NB4 (cell line): Measurements from ENCODE around the gene IFNLR1.
"Not testable (repeated sequence)": the region's sequence is repeated elsewhere in the genome, so short reads cannot be mapped to it uniquely, and the experiment has no call there.

Experiments used
- DNase-seq: peaks from one replicate; pipeline ENCODE4 v3.0.0; 2010; ENCODE audit warnings: low read depth
- H3K4me3 ChIP-seq: one replicate; pipeline ENCODE4 v1.5.1; 2011; ENCODE audit warnings: mild to moderate bottlenecking, low read depth, low read length, moderate library complexity
- MYC ChIP-seq: IDR thresholded peaks from 2 replicates; pipeline ENCODE4 v1.6.1; 2011; ENCODE audit warnings: low read depth, low read length
- POLR2A ChIP-seq: IDR thresholded peaks from 2 replicates; pipeline ENCODE4 v1.6.1; 2011; ENCODE audit warnings: mild to moderate bottlenecking; ENCODE audit not compliant: insufficient read length; ENCODE audit errors: extremely low read depth
- TF ChIP-seq, protein P1 (sequence below): IDR thresholded peaks from 2 replicates; pipeline ENCODE4 v1.6.1; 2011; ENCODE audit warnings: low read depth, low read length
- TF ChIP-seq, protein P2 (sequence below): IDR thresholded peaks from one replicate; pipeline ENCODE4 v1.5.1; 2012; ENCODE audit warnings: low read depth, low read length

The IFNLR1 gene

DNA sequence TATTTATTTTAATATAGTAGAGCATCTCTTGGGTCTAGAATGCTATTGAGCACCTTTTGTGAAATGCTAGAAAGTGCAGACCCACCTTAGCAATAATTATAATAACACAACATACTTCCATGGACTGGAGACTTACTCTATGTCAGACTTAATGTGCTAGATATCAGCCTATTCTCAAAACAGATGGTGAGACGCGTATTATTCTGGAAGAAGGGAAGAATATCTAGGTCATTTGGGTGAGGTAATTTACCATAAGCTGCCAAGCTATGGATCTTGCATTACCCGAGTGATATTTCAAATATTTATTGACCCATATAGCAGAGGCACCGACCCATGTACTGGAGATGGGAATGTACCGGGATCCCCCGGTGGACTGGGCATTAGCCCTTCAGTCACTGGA is 20.6 kb upstream of the IFNLR1 start:
- TF ChIP-seq, protein P1, sequence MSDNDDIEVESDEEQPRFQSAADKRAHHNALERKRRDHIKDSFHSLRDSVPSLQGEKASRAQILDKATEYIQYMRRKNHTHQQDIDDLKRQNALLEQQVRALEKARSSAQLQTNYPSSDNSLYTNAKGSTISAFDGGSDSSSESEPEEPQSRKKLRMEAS, result no peak
- TF ChIP-seq, protein P2, sequence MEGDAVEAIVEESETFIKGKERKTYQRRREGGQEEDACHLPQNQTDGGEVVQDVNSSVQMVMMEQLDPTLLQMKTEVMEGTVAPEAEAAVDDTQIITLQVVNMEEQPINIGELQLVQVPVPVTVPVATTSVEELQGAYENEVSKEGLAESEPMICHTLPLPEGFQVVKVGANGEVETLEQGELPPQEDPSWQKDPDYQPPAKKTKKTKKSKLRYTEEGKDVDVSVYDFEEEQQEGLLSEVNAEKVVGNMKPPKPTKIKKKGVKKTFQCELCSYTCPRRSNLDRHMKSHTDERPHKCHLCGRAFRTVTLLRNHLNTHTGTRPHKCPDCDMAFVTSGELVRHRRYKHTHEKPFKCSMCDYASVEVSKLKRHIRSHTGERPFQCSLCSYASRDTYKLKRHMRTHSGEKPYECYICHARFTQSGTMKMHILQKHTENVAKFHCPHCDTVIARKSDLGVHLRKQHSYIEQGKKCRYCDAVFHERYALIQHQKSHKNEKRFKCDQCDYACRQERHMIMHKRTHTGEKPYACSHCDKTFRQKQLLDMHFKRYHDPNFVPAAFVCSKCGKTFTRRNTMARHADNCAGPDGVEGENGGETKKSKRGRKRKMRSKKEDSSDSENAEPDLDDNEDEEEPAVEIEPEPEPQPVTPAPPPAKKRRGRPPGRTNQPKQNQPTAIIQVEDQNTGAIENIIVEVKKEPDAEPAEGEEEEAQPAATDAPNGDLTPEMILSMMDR, result no peak
- TF ChIP-seq MYC (no peak), POLR2A (no peak)
- DNase-seq, result no peak
- no peak overlapping the region for H3K4me3 ChIP-seq

DNA sequence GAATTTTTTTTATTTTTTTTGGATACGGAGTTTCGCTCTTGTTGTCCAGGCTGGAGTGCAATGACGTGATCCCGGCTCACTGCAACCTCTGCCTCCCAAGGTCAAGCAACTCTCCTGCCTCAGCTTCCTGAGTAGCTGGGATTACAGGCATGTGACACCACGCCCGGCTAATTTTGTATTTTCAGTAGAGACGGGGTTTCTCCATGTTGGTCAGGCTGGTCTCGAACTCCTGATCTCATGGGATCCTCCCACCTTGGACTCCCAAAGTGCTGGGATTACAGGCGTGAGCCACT is 20.3 kb upstream of the IFNLR1 start:
- H3K4me3 ChIP-seq, DNase-seq: not testable (repeated sequence)

DNA sequence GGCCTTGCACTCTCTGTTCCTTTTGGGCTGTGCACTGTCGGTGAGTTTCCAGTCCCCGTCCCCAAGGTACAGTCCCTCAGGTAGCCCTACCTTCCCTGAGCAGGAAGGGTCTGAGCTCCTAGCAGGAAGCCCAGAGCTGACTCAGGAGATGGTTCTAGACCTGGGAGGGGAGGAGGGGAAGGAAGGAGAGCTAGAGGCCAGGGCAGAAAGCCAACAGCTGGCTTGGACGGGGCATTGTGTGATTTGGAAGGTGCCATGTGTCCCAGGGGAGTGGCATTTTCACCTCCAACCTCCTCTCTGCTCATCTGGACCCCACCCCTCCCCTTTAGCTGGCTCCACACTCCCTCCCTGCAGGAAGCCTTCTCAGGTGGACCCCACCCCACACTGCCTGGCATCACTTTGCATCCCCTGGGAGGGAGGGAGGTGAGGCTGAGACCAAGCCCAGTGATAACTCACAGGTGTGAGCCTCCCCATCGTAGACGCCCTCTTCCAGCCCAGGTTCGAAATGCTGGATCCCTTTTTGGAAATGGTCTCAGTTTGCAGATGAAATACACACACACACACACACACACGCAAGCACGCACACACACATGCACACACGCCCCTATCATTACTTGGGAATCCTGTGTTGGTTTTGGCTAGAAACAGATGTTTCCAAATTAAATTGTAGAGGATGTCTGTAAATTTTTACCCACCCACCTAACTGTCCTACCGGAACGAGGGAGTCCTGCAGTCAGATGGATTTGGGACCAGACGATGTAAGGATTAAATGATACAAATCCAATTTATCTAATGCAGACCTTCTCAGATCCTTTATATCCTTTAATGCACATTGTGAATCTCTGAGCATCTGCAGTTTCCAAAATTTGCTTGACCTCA is 19.7 kb upstream of the IFNLR1 start:
- no peak for DNase-seq
- TF ChIP-seq POLR2A (no peak), MYC (no peak)
- TF ChIP-seq, protein P1, result no peak
- TF ChIP-seq, protein P2, result no peak
- H3K4me3 ChIP-seq, result no peak overlapping the region

DNA sequence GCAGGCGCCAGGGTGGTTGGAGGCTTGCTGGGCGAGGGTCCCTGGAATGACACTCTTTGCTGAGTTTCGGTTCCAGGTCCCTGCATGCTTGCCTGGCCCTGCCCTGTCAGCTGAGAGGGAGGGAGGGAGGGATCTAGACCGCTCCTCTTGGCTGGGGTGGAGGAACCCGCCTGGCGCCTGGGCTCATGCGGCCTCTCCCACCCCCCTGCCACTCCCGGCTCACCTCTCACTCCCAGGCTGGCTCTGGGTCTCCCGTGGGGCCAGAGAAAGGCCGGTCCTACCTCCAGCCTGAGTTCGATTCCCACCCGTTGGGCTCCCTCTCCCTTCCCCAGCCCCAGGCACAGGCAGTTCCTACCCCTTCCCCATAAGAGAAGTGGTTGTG is 19.0 kb upstream of the IFNLR1 start:
- TF ChIP-seq, protein P1, result no peak
- no peak for TF ChIP-seq MYC
- DNase-seq, result no peak
- no peak overlapping the region for H3K4me3 ChIP-seq

DNA sequence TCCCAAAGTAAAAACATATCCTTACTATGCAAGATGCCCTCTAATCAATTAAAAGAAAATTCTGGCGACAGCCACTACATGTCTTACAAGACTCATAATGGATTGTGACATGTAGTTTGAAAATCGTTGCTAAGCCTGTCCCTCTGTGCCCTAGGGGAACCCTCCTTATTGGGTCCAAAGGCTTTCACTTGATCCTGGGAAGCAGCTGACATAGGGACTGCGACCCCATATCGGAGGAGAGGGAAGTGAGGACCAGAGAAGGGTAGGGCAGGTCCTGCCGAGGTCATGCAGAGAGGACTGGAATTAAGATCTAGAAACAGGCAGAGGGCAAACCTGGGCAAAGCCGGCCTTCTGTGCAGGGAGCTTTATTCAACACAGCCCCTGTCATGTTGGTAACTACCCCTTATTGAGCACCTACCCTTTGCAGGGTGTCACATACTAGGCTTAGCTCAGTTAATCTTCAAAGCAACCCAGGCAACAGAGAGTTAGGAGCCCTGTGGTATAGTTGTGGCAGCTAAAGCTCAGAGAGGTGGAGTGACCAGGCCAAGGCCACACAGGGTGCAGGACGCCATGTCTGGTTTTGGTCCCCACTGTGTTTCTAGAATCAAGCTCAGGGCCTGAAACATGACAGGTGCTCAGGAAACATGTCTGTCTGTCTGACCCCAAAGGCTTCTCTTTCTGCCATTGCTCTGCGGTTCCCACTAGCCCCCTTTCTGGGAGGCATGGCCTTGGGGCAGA is 18.4 kb upstream of the IFNLR1 start:
- TF ChIP-seq, protein P2, result no peak
- no peak for TF ChIP-seq MYC
- no peak for TF ChIP-seq POLR2A
- TF ChIP-seq, protein P1, result no peak
- H3K4me3 ChIP-seq, result no peak overlapping the region
- no peak for DNase-seq

DNA sequence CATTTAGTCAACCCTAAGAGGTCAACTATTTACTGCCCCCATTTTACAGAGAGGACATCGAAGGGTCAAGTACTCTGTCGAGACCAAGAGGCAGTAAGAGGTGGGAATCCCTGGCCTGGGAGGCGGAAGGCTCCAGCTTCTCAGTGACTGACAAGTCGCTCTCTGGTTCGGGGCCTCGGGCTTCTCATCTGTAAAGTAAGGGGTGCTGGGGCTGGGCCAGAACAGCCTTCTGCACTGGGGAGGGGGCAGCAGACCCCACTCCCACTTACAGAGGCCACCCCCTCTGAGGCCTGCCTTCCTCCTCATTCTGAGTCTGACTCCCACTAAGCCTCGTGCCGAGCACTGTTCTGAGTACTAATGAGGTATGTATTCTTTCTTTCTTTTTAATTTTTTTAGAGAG is 17.0 kb upstream of the IFNLR1 start:
- H3K4me3 ChIP-seq, result no peak overlapping the region
- no peak for DNase-seq
- TF ChIP-seq, protein P1, result no peak
- TF ChIP-seq POLR2A, result no peak
- no peak for TF ChIP-seq MYC
- TF ChIP-seq, protein P2, result no peak
